Retinal pigment epithelial cell (primary cell): ENCODE data around the gene KIAA1671.

Source experiments
- DNase-seq: peaks from one replicate; pipeline ENCODE4 v3.0.0-alpha.2; 2010; ENCODE audit warnings: low read depth
- H3K4me3 ChIP-seq: 2 replicates; pipeline ENCODE4 v1.5.1; 2011; ENCODE audit warnings: mild to moderate bottlenecking, low read length, control low read depth, moderate library complexity
- TF ChIP-seq, protein P1 (sequence below): conservative IDR thresholded peaks from 2 replicates; pipeline ENCODE4 v1.5.1; 2011; ENCODE audit warnings: low read depth, low read length, control low read depth, inconsistent platforms

KIAA1671 gene

DNA sequence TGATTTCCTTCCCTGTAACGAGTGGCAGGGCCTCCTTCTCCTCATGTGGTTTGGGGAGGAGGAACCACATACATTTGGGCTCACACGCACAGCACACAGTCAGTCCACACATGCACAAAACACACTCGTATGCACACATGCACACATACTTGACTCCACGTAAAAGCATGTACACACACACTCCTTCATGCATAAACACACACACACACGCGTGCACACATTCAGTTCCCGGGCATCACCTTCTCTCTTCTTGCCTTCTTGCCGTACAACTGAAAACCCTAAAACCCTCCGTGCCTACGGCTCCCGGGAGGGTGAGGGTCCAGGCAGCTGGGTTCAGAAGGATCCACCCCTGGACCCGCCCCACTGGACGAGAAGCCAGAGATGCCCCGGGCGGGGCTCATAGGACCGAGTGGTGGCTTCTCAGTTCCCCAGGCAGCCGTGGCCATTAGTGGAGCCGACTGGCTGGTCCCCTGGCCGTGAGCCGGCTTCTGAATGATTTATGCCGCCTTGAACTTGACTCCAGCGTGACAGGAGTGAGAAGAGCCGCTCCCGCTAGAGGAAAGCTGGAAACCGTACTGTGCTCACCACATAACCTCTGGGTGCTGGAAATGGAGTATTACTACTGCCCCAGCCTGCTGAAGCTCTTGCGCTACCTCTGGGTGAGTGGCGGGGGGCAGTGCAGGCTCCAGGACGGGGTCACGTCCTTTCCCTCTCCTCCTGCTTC is 117.4 kb downstream of the KIAA1671 start:
- H3K4me3 ChIP-seq = no peak overlapping the region
- DNase-seq = no peak
- TF ChIP-seq, protein P1, sequence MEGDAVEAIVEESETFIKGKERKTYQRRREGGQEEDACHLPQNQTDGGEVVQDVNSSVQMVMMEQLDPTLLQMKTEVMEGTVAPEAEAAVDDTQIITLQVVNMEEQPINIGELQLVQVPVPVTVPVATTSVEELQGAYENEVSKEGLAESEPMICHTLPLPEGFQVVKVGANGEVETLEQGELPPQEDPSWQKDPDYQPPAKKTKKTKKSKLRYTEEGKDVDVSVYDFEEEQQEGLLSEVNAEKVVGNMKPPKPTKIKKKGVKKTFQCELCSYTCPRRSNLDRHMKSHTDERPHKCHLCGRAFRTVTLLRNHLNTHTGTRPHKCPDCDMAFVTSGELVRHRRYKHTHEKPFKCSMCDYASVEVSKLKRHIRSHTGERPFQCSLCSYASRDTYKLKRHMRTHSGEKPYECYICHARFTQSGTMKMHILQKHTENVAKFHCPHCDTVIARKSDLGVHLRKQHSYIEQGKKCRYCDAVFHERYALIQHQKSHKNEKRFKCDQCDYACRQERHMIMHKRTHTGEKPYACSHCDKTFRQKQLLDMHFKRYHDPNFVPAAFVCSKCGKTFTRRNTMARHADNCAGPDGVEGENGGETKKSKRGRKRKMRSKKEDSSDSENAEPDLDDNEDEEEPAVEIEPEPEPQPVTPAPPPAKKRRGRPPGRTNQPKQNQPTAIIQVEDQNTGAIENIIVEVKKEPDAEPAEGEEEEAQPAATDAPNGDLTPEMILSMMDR = no peak

GRCh38 chr22:25070956-25071355 is 118.4 kb downstream of the KIAA1671 start:
- no peak overlapping the region for H3K4me3 ChIP-seq
- TF ChIP-seq, protein P1 = no peak
- no peak for DNase-seq

GRCh38 chr22:25071720-25072119 is 119.2 kb downstream of the KIAA1671 start:
- no peak for DNase-seq
- H3K4me3 ChIP-seq = no peak overlapping the region
- TF ChIP-seq, protein P1 = no peak

DNA sequence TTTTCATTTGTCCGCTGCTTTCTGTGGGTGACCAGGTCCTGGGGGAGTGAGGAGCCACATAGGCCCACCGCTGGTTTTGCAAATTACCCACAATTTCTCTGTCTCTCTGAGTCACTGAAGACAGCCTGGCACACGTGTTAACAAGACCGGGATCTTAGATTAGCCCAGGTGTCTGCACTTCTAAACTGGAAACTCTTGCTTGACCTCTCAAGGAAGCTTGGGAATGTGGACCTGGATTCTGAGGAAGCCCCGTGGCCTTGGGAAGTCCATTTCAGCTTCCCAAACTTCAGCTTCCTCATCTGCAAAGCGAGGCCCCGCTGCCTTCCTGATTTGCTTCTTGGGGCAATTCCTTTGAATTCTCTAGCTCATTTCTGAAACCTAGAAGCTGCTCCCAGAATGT is 119.9 kb downstream of the KIAA1671 start:
- H3K4me3 ChIP-seq = no peak overlapping the region
- TF ChIP-seq, protein P1 = no peak
- DNase-seq = no peak

DNA sequence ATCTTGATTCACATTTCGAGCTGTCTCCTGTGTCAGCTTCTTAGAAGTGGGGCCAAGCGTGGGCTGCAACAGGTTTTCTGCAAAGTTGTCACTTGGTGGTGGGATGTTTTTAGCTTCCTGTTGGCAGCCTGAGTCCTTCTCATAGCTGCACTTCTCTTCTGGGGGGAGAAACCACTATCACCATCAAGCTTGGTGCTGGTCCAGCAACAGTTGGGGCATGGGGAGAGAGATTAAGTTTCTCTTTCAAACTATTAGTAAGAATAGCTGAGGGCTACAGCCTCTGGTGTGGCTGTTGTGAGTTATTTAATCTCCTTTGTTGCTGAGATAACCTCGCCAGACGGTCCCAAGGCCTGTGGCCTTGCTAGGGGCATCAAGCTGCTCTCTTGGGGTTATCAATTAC is 123.8 kb downstream of the KIAA1671 start:
- TF ChIP-seq, protein P1 = no peak
- DNase-seq = no peak

DNA sequence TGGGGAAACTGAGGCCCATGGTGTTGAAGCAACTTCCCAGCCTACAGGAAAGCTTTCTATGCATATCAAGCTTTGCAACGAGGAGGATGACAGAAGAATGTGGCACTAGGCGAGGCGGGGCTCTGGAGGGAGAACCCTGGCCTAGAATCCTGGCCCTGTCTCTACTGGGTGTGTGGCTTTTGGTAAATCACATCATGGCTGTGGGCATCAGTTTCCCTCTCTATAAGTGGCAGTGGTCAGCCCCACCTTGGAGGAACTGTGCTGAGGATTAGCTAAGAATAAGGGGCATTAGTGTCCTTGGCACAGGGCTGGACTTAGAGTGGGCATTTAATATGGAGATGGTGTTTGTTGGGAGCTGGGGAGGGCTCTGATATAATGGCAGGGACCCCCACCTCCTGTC is 124.5 kb downstream of the KIAA1671 start:
- DNase-seq = no peak
- no peak overlapping the region for H3K4me3 ChIP-seq
- TF ChIP-seq, protein P1 = no peak

More for the DNA sequence above, 123.8 kb downstream of the KIAA1671 start:
- no peak overlapping the region for H3K4me3 ChIP-seq

DNA sequence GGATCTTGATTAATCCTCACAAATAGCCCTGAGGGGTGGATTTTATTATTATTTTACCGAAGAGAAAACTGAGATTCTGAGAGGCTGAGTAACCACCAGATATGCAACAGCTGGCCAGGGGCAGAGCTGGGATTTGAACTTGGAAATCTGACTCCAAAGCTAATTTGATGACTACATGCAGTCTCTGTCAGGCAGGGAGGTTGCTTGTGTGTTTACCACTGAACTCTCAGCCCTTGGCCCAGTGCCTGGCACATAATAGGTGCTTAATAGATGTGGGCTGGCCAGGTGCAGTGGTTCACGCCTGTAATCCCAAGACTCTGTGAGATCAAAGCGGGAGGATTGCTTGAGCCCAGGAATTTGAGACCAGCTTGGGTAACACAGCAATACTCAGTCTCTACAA is 125.4 kb downstream of the KIAA1671 start:
- TF ChIP-seq, protein P1 = no peak
- DNase-seq = no peak
- H3K4me3 ChIP-seq = no peak overlapping the region
